ENCODE results near the gene FAM186B. TPM values are rescaled to one million over a fixed set of nuclear protein-coding genes. Genes with fewer than 3 reads are reported as not detected.
A peak's percentile ranks its signal among the peaks of the same experiment; 100 is the strongest.

Gene FAM186B
- total and polyA plus RNA-seq, 11 donors: 0.17 to 0.78 (median 0.41) TPM

GRCh38 chr12:49582201-49582600 lies 23.2 kb downstream of the FAM186B start:
- H3K27ac ChIP-seq: peak overlapping the region in 6 of 12 donors; percentile 3 to 77 (median 41)

GRCh38 chr12:49580572-49581535 lies 24.6 kb downstream of the FAM186B start:
- DNase-seq: peak in 4 of 5 donors; percentile 76 to 83 (median 80)
- intact Hi-C loops (cut with DNase I): loop anchor here in 8 of 10 donors (1.0 to 5.0 kb wide), 7 partner anchors 27 to 224 kb away; partner anchors contain the start of genes PRPF40B (in 2 of the 8) and SPATS2 (in 1 of the 8)
- Histone ChIP-seq H3K4me1 (peaks cover 0 to 57% (median 30%) of the 10 kb centered on the region in 12 donors), H3K27me3 (no peaks in the 10 kb centered on the region), H3K4me3 (no peak overlapping the region), H3K36me3 (peaks cover 0 to 4% (median 0%) of the 10 kb centered on the region in 9 donors), H3K9me3 (no peaks in the 10 kb centered on the region), H3K27ac (peak overlapping the region in 9 of 12 donors; percentile 16 to 77 (median 36))
- WGBS, 4 donors: 20 to 35% (median 27%) methylated on average over 8 of the region's 8 CpGs
- ATAC-seq: peak; percentile 68 to 80 (median 79)
- TF ChIP-seq CTCF (IDR thresholded peaks at IDR 0.05) (peak; percentile 67 to 88 (median 79)), POLR2A (IDR thresholded peaks at IDR 0.05) (no peak)

More at GRCh38 chr12:49582201-49582600, 23.2 kb downstream of the FAM186B start:
- peaks cover 0 to 3% (median 0%) of the 10 kb centered on the region in 9 donors for H3K36me3 ChIP-seq
- ATAC-seq (no peak), DNase-seq (no peak)
- H3K4me1 ChIP-seq: peaks cover 0 to 62% (median 30%) of the 10 kb centered on the region in 12 donors
- H3K9me3 ChIP-seq: no peaks in the 10 kb centered on the region
- 83 to 100% (median 89%) methylated on average over 1 of the region's 1 CpG for WGBS, 4 donors
- H3K4me3 ChIP-seq: no peak overlapping the region
- no peak for TF ChIP-seq POLR2A (IDR thresholded peaks at IDR 0.05)
- TF ChIP-seq CTCF (IDR thresholded peaks at IDR 0.05): no peak
- no peaks in the 10 kb centered on the region for H3K27me3 ChIP-seq
- intact Hi-C loops (cut with DNase I): loop anchor here in 8 of 10 donors (2.0 to 5.0 kb wide), 5 partner anchors 35 to 225 kb away; partner anchors contain the start of genes PRPF40B (in 3 of the 8) and SPATS2 (in 1 of the 8)

GRCh38 chr12:49578471-49579112 lies 26.8 kb downstream of the FAM186B start:
- H3K27ac ChIP-seq: no peak overlapping the region
- H3K4me3 ChIP-seq: no peak overlapping the region
- DNase-seq: no peak
- WGBS, 4 donors: 79 to 89% (median 85%) methylated on average over 13 of the region's 13 CpGs
- peaks cover 0 to 41% (median 18%) of the 10 kb centered on the region in 12 donors for H3K4me1 ChIP-seq
- H3K36me3 ChIP-seq: peaks cover 0 to 25% (median 13%) of the 10 kb centered on the region in 9 donors
- TF ChIP-seq CTCF (IDR thresholded peaks at IDR 0.05): no peak
- no peak for TF ChIP-seq POLR2A (IDR thresholded peaks at IDR 0.05)
- no peaks in the 10 kb centered on the region for H3K9me3 ChIP-seq
- H3K27me3 ChIP-seq: no peaks in the 10 kb centered on the region
- ATAC-seq: no peak
- intact Hi-C loops (cut with DNase I): loop anchor here in 1 of 10 donors (10.0 kb wide), 1 partner anchor 214 kb away; the partner anchor contains the start of gene SPATS2

All from heart left ventricle (tissue), 16 donors.